Hepatocyte (in vitro differentiated cells): Measurements from ENCODE around the gene TMPRSS9.

Experiments used
- EZH2 ChIP-seq: fragments of 200-600 bp; sonication (generic); IDR thresholded peaks from 2 replicates; pipeline ENCODE4 v1.6.1; 2016; ENCODE audit warnings: antibody characterized with exemption, mild to moderate bottlenecking, borderline replicate concordance
- TF ChIP-seq, protein P1 (sequence below): fragments of 200-600 bp; sonication (generic); IDR thresholded peaks from 2 replicates; pipeline ENCODE4 v1.5.1; 2016; ENCODE audit warnings: antibody characterized with exemption, mild to moderate bottlenecking; ENCODE audit not compliant: poor library complexity

DNA sequence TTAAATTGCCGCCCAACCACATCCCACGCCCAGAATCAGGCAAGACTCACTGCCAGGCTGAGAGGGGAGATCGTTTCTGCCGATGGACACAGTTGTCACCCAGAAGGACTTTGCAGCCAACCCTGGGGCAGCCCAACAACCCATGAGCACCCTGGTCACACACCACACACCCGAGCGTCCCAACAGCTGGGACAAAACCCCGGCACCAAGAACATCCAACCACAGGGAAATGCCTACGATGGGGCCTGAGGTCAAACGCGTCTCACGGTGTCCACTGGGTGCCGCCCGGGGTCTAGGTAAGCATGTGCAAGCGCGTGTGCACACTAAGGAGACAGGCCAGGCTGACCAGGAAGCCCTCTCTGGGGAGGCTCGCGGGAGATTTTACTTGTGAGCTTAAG lies 83.7 kb downstream of the TMPRSS9 start:
- TF ChIP-seq, protein P1, sequence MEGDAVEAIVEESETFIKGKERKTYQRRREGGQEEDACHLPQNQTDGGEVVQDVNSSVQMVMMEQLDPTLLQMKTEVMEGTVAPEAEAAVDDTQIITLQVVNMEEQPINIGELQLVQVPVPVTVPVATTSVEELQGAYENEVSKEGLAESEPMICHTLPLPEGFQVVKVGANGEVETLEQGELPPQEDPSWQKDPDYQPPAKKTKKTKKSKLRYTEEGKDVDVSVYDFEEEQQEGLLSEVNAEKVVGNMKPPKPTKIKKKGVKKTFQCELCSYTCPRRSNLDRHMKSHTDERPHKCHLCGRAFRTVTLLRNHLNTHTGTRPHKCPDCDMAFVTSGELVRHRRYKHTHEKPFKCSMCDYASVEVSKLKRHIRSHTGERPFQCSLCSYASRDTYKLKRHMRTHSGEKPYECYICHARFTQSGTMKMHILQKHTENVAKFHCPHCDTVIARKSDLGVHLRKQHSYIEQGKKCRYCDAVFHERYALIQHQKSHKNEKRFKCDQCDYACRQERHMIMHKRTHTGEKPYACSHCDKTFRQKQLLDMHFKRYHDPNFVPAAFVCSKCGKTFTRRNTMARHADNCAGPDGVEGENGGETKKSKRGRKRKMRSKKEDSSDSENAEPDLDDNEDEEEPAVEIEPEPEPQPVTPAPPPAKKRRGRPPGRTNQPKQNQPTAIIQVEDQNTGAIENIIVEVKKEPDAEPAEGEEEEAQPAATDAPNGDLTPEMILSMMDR: no peak
- TF ChIP-seq EZH2: no peak
